HepG2 (cell line): ENCODE measurements around the gene DUSP7. TPM values are rescaled to one million over a fixed set of nuclear protein-coding genes. Genes with fewer than 3 reads are reported as not detected.

Source experiments
- CHD4 ChIP-seq: fragments of 200-600 bp; sonication (generic); IDR thresholded peaks from 2 replicates; pipeline ENCODE4 v1.7.0; 2017; ENCODE audit warnings: mild to moderate bottlenecking, low read length, borderline replicate concordance
- GZF1 ChIP-seq: sonication (generic); formaldehyde crosslinking; IDR thresholded peaks from 2 replicates; pipeline ENCODE4 v1.5.1; 2020; ENCODE audit warnings: mild to moderate bottlenecking, missing genetic modification reagents
- HNF4A ChIP-seq: sonication (generic); formaldehyde crosslinking; IDR thresholded peaks from 2 replicates; pipeline ENCODE4 v1.4.0; 2020; ENCODE audit warnings: missing genetic modification reagents
- KDM4B ChIP-seq: sonication (generic); formaldehyde crosslinking; IDR thresholded peaks from 2 replicates; pipeline ENCODE4 v1.4.0; 2020; ENCODE audit warnings: missing genetic modification reagents
- LCORL ChIP-seq, 2 experiments: fragments of 450-650 bp in 1 of 2; sonication (generic) in 1 of 2; formaldehyde crosslinking in 1 of 2; IDR thresholded peaks; 2 replicates each; pipeline versions ENCODE4 v1.5.0 to v1.6.1; 2017 to 2020; ENCODE audit warnings: antibody characterized with exemption in 1 of 2, missing genetic modification reagents in 1 of 2
- MTF2 ChIP-seq: sonication (generic); formaldehyde crosslinking; IDR thresholded peaks from 2 replicates; pipeline ENCODE4 v1.5.0; 2020; ENCODE audit warnings: missing genetic modification reagents, borderline replicate concordance
- MZF1 ChIP-seq: sonication (generic); formaldehyde crosslinking; IDR thresholded peaks from 2 replicates; pipeline ENCODE4 v1.8.1; 2023; ENCODE audit warnings: mild to moderate bottlenecking, missing genetic modification reagents, borderline replicate concordance
- PHF5A ChIP-seq: IDR thresholded peaks from one replicate; pipeline ENCODE4 v1.6.1; 2018; ENCODE audit warnings: low read depth, missing genetic modification reagents; ENCODE audit not compliant: unreplicated experiment
- POGK ChIP-seq: sonication (generic); formaldehyde crosslinking; conservative IDR thresholded peaks from 2 replicates; pipeline ENCODE4 v1.8.0; 2022; ENCODE audit warnings: mild to moderate bottlenecking, moderate library complexity, missing genetic modification reagents
- POLR2G ChIP-seq: fragments of 200-400 bp; formaldehyde crosslinking; IDR thresholded peaks from 2 replicates; pipeline ENCODE4 v1.6.1; 2018; ENCODE audit warnings: mild to moderate bottlenecking, low read depth, low read length, moderate library complexity
- SAP130 ChIP-seq: IDR thresholded peaks from 2 replicates; pipeline ENCODE4 v1.6.1; 2016; ENCODE audit warnings: low read depth
- SMC3 ChIP-seq: IDR thresholded peaks from 2 replicates; pipeline ENCODE4 v1.6.1; 2011; ENCODE audit warnings: low read length, improper control_type of control experiment
- ZBTB34 ChIP-seq: sonication (generic); formaldehyde crosslinking; IDR thresholded peaks from 2 replicates; pipeline ENCODE4 v1.8.0; 2022; ENCODE audit warnings: mild to moderate bottlenecking, missing genetic modification reagents
- ZNF33A ChIP-seq: sonication (generic); formaldehyde crosslinking; IDR thresholded peaks from 2 replicates; pipeline ENCODE4 v1.5.1; 2020; ENCODE audit warnings: missing genetic modification reagents, mild to moderate bottlenecking, moderate library complexity, borderline replicate concordance
- ZNF460 ChIP-seq: sonication (generic); formaldehyde crosslinking; IDR thresholded peaks from 2 replicates; pipeline ENCODE4 v1.5.1; 2020; ENCODE audit warnings: missing genetic modification reagents, mild to moderate bottlenecking, borderline replicate concordance
- ZNF501 ChIP-seq: sonication (generic); formaldehyde crosslinking; IDR thresholded peaks from 2 replicates; pipeline ENCODE4 v1.5.1; 2020; ENCODE audit warnings: mild to moderate bottlenecking, moderate library complexity, missing genetic modification reagents
- ZNF619 ChIP-seq: sonication (generic); formaldehyde crosslinking; IDR thresholded peaks from 2 replicates; pipeline ENCODE4 v1.4.0; 2020; ENCODE audit warnings: mild to moderate bottlenecking, missing genetic modification reagents
- ZNF768 ChIP-seq: sonication (generic); formaldehyde crosslinking; IDR thresholded peaks from 2 replicates; pipeline ENCODE4 v1.4.0; 2020; ENCODE audit warnings: missing genetic modification reagents
- ZNF772 ChIP-seq: sonication (generic); formaldehyde crosslinking; IDR thresholded peaks from 2 replicates; pipeline ENCODE4 v1.5.0; 2020; ENCODE audit warnings: mild to moderate bottlenecking, missing genetic modification reagents
- polyA plus RNA-seq, 8 experiments: library from polyadenylated mRNA; depleted of rRNA in 3 of 8; stranded (reverse) in 7 of 8; unstranded in 1 of 8; fragments of >200 nt; fragmentation: Illumina TruSeq in 4 of 8; extraction: Trizol in 4 of 8; gene quantifications; 2 replicates each; pipeline versions ENCODE4 v1.2.1 to v1.2.3, GENCODE V29; 2011 to 2016; ENCODE audit warnings: low read depth in 4 of 8, missing spikeins in 1 of 8, mixed read lengths in 1 of 8; ENCODE audit not compliant: insufficient read depth in 1 of 8
- total RNA-seq, 5 experiments: library from RNA; depleted of rRNA; stranded (reverse); fragments of >200 nt; fragmentation: Illumina TruSeq; extraction: Trizol; gene quantifications; 2 replicates each; pipeline ENCODE4 v1.2.3, GENCODE V29; 2016; ENCODE audit warnings: low read depth in 1 of 5
- TF ChIP-seq, protein P1 (sequence below): sonication (generic); formaldehyde crosslinking; IDR thresholded peaks from 2 replicates; pipeline ENCODE4 v1.4.0; 2020; ENCODE audit warnings: missing genetic modification reagents, borderline replicate concordance
- TF ChIP-seq, protein P2 (sequence below): sonication (generic); formaldehyde crosslinking; IDR thresholded peaks from 2 replicates; pipeline ENCODE4 v1.8.0; 2022; ENCODE audit warnings: missing genetic modification reagents, mild to moderate bottlenecking, moderate library complexity, borderline replicate concordance

DUSP7 gene
- total and polyA plus RNA-seq, 2 of the 13 experiments (the other 11 are each of a cell fraction or from before 2014, with no cell fraction given) = 6.6 to 8.8 TPM

DNA sequence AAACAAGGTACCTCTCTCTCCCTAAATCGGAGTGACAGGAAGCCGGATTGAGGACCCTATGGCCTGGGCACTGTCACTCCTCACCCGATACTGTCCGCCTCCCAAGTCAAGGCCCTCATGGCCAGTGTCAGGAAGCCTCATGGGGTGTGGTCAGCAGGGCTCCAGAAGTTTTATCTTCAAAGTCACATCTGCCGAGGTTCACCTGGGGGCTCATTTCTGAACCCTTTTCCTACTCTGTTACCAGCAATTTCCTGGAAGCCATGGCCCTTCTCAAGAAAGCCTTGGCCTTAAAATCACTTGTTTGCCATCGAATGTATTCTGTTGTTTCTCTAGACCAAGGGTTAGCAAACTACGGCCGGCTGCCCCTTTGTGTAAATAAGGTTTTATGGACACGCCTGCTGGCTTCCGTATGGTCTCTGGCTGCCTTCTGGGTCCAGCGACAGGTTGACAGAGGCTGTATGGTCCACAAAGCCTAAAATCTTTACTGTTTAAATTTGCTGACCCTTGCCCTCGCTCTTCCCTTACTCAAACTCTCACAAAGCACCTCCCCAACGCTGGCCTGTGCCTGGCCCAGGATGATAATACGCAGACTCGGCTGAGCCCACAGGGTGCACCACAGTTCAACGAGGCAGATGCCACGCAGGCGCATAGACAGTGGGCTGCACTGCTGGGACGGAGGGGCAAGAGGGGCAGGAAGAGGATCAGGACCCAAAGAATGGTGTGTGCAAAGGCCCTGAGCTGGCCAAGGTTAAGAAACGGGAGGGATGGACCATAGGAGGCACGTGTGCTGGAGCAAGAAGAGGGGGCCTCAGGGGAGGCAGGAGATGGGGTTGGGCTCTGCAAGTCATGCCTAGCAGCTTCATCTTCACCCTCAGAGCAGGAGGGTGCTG is 24.7 kb upstream of the DUSP7 start (continued):
- TF ChIP-seq ZNF619 (CRISPR knock-in tag) = 0 out of 2 replicates have a peak, but pooled peaks have one; percentile 24
- 0 out of 2 replicates have a peak, but pooled peaks have one; percentile 53 for TF ChIP-seq ZBTB34 (CRISPR knock-in tag)
- TF ChIP-seq, protein P1, sequence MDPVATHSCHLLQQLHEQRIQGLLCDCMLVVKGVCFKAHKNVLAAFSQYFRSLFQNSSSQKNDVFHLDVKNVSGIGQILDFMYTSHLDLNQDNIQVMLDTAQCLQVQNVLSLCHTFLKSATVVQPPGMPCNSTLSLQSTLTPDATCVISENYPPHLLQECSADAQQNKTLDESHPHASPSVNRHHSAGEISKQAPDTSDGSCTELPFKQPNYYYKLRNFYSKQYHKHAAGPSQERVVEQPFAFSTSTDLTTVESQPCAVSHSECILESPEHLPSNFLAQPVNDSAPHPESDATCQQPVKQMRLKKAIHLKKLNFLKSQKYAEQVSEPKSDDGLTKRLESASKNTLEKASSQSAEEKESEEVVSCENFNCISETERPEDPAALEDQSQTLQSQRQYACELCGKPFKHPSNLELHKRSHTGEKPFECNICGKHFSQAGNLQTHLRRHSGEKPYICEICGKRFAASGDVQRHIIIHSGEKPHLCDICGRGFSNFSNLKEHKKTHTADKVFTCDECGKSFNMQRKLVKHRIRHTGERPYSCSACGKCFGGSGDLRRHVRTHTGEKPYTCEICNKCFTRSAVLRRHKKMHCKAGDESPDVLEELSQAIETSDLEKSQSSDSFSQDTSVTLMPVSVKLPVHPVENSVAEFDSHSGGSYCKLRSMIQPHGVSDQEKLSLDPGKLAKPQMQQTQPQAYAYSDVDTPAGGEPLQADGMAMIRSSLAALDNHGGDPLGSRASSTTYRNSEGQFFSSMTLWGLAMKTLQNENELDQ = no peak
- TF ChIP-seq ZNF33A (CRISPR knock-in tag) = no peak
- TF ChIP-seq CHD4 = no peak
- TF ChIP-seq, protein P2, sequence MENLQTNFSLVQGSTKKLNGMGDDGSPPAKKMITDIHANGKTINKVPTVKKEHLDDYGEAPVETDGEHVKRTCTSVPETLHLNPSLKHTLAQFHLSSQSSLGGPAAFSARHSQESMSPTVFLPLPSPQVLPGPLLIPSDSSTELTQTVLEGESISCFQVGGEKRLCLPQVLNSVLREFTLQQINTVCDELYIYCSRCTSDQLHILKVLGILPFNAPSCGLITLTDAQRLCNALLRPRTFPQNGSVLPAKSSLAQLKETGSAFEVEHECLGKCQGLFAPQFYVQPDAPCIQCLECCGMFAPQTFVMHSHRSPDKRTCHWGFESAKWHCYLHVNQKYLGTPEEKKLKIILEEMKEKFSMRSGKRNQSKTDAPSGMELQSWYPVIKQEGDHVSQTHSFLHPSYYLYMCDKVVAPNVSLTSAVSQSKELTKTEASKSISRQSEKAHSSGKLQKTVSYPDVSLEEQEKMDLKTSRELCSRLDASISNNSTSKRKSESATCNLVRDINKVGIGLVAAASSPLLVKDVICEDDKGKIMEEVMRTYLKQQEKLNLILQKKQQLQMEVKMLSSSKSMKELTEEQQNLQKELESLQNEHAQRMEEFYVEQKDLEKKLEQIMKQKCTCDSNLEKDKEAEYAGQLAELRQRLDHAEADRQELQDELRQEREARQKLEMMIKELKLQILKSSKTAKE = peak; percentile 77; the same call in 1 of the 2 replicates
- TF ChIP-seq GZF1 (CRISPR knock-in tag) = 0 out of 2 replicates have a peak, but pooled peaks have one; percentile 67
- TF ChIP-seq ZNF772 = peak; percentile 62; the same call in 1 of the 2 replicates
- peak; percentile 75 for TF ChIP-seq SAP130 (CRISPR knock-in tag)
- 0 out of 2 replicates have a peak, but pooled peaks have one; percentile 18 for TF ChIP-seq MTF2
- peak; percentile 79; the same call in 1 of the 2 replicates for TF ChIP-seq POGK
- TF ChIP-seq PHF5A (CRISPR knock-in tag) = peak; percentile 30
- TF ChIP-seq ZNF768 (CRISPR knock-in tag) = no peak
- 0 out of 2 replicates have a peak, but pooled peaks have one; percentile 1 for TF ChIP-seq KDM4B (CRISPR knock-in tag)
- no peak for TF ChIP-seq MZF1 (CRISPR knock-in tag)
- peak; percentile 91 for TF ChIP-seq ZNF501 (CRISPR knock-in tag)
- peak; percentile 30; the same call in 1 of the 2 replicates for TF ChIP-seq ZNF460 (CRISPR knock-in tag)
- TF ChIP-seq LCORL (IDR thresholded peaks at IDR 0.05) = peak; percentile 94
- peak; percentile 100 for TF ChIP-seq LCORL (CRISPR knock-in tag; IDR thresholded peaks at IDR 0.05)
- no peak for TF ChIP-seq SMC3
- TF ChIP-seq HNF4A = peak; percentile 77
- peak; percentile 48; the same call in 1 of the 2 replicates for TF ChIP-seq POLR2G
